ENCODE data around the gene ZBTB47. TPM values are rescaled to one million over a fixed set of nuclear protein-coding genes. Genes with fewer than 3 reads are reported as not detected.
A peak's percentile ranks its signal among the peaks of the same experiment; 100 is the strongest.

The ZBTB47 gene
- polyA plus RNA-seq, 1 donor (not counting 4 experiments of a cell fraction or from before 2014, with no cell fraction given), result 5.1 TPM

DNA sequence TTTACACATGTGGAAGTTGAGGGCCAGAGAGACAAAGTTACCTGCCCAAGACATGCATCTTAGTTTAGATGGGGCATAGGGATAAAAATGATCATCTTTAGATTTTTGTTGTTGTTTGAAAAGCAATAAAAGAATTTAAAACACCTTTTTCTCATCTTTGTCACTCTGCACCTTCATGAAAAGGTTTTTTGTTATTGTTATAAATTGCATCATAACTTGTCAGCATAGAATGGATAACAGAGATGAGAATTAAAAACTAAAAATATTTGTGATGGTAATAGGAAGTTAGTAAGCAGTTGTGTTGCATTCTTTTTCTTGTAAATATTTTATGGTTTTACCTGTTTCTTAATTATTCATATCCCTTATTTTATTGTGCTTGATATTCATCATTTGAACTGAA is 13.4 kb upstream of the ZBTB47 start:
- Histone ChIP-seq H3K27ac (ENCODE audit: control insufficient read depth, insufficient read depth, low read length) (no peak overlapping the region), H2AFZ (ENCODE audit: control insufficient read depth, low read length) (no peak overlapping the region), H3K27me3 (ENCODE audit: control insufficient read depth, extremely low read depth, insufficient read depth, low read length) (no peaks in the 10 kb centered on the region), H3K9me3 (ENCODE audit: control insufficient read depth, low read depth, low read length) (no peaks in the 10 kb centered on the region), H3K79me2 (ENCODE audit: control insufficient read depth, insufficient read depth, low read length) (no peaks in the 10 kb centered on the region), H3K9ac (ENCODE audit: control insufficient read depth, extremely low read depth, insufficient read depth, low read length) (no peak overlapping the region), H3K4me2 (ENCODE audit: control insufficient read depth, extremely low read depth, insufficient read depth, low read depth, low read length) (no peak overlapping the region), H3K4me3 (ENCODE audit: control insufficient read depth in 2 of 3, extremely low read depth in 1 of 3, insufficient read depth in 2 of 3, low read depth in 1 of 3, low read length in 3 of 3) (no peak overlapping the region), H3K9me1 (ENCODE audit: control insufficient read depth, extremely low read depth, insufficient read depth, low read length) (no peaks in the 10 kb centered on the region), H4K20me1 (ENCODE audit: control insufficient read depth, extremely low read depth, insufficient read depth, low read length) (peaks cover 5% of the 10 kb centered on the region), H3K4me1 (ENCODE audit: control insufficient read depth, extremely low read depth, insufficient read depth, low read length) (peaks cover 9% of the 10 kb centered on the region), H3K36me3 (ENCODE audit: control insufficient read depth in 2 of 2, extremely low read depth in 1 of 2, insufficient read depth in 2 of 2, low read length in 2 of 2) (peaks cover 30 to 45% of the 10 kb centered on the region in 2 experiments)
- dilution Hi-C loops (cut with MboI; ENCODE audit: extremely low pct_ligation_motif_present, low sequenced_read_pairs), result no loop called here
- FAIRE-seq, result no peak
- TF ChIP-seq, protein P1, sequence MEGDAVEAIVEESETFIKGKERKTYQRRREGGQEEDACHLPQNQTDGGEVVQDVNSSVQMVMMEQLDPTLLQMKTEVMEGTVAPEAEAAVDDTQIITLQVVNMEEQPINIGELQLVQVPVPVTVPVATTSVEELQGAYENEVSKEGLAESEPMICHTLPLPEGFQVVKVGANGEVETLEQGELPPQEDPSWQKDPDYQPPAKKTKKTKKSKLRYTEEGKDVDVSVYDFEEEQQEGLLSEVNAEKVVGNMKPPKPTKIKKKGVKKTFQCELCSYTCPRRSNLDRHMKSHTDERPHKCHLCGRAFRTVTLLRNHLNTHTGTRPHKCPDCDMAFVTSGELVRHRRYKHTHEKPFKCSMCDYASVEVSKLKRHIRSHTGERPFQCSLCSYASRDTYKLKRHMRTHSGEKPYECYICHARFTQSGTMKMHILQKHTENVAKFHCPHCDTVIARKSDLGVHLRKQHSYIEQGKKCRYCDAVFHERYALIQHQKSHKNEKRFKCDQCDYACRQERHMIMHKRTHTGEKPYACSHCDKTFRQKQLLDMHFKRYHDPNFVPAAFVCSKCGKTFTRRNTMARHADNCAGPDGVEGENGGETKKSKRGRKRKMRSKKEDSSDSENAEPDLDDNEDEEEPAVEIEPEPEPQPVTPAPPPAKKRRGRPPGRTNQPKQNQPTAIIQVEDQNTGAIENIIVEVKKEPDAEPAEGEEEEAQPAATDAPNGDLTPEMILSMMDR (optimal IDR thresholded peaks at IDR 0.05 in 1 of 3, IDR thresholded peaks at IDR 0.05 in 1 of 3, conservative IDR thresholded peaks at IDR 0.05 in 1 of 3; ENCODE audit: extremely low read depth in 1 of 3, insufficient read depth in 2 of 3, low read length in 3 of 3), result no peak
- no peak for TF ChIP-seq EZH2 (IDR thresholded peaks at IDR 0.05; ENCODE audit: low read length)
- no peak for DNase-seq (ENCODE audit: low read depth, low spot score)

DNA sequence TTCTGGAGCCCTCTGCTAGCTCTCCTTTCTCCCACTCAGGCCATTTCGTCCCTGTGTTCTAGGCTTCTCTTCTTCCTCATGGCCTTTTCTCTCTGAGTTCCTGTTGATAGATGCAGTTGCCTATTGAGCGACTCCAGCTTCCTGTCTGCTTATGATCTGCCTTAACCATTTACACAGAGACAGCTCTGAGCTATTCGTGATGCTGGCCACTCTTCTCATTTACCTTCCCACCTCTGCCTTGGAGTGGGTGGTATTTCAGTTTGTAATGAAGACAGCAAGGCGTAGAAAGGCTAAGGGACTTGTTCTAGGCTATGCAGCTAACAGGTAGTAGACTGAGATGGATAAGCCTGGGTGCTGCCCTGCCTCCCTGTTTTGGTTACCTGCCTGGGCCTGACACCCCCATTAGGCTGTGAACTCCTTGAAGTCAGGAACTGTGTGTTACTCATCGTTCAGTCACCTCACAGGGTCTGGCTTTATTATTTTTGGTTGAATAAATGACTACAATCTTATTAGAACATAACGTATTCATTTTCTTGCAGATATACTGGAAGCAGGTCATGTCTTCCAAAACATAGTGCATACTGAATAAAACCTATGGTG is 12.6 kb upstream of the ZBTB47 start:
- DNase-seq (ENCODE audit: low read depth, low spot score) (no peak), FAIRE-seq (peak; percentile 69)
- Histone ChIP-seq H4K20me1 (ENCODE audit: control insufficient read depth, extremely low read depth, insufficient read depth, low read length) (peaks cover 5% of the 10 kb centered on the region), H3K27me3 (ENCODE audit: control insufficient read depth, extremely low read depth, insufficient read depth, low read length) (no peaks in the 10 kb centered on the region), H3K36me3 (ENCODE audit: control insufficient read depth in 2 of 2, extremely low read depth in 1 of 2, insufficient read depth in 2 of 2, low read length in 2 of 2) (peaks cover 31 to 42% of the 10 kb centered on the region in 2 experiments), H3K9ac (ENCODE audit: control insufficient read depth, extremely low read depth, insufficient read depth, low read length) (no peak overlapping the region), H3K4me2 (ENCODE audit: control insufficient read depth, extremely low read depth, insufficient read depth, low read depth, low read length) (no peak overlapping the region), H2AFZ (ENCODE audit: control insufficient read depth, low read length) (no peak overlapping the region), H3K9me1 (ENCODE audit: control insufficient read depth, extremely low read depth, insufficient read depth, low read length) (no peaks in the 10 kb centered on the region), H3K4me3 (ENCODE audit: control insufficient read depth in 2 of 3, extremely low read depth in 1 of 3, insufficient read depth in 2 of 3, low read depth in 1 of 3, low read length in 3 of 3) (no peak overlapping the region), H3K79me2 (ENCODE audit: control insufficient read depth, insufficient read depth, low read length) (no peaks in the 10 kb centered on the region), H3K27ac (ENCODE audit: control insufficient read depth, insufficient read depth, low read length) (no peak overlapping the region), H3K9me3 (ENCODE audit: control insufficient read depth, low read depth, low read length) (no peaks in the 10 kb centered on the region), H3K4me1 (ENCODE audit: control insufficient read depth, extremely low read depth, insufficient read depth, low read length) (peaks cover 9% of the 10 kb centered on the region)
- dilution Hi-C loops (cut with MboI; ENCODE audit: extremely low pct_ligation_motif_present, low sequenced_read_pairs), result no loop called here
- TF ChIP-seq EZH2 (IDR thresholded peaks at IDR 0.05; ENCODE audit: low read length), result no peak
- TF ChIP-seq, protein P1 (optimal IDR thresholded peaks at IDR 0.05 in 1 of 3, IDR thresholded peaks at IDR 0.05 in 1 of 3, conservative IDR thresholded peaks at IDR 0.05 in 1 of 3; ENCODE audit: extremely low read depth in 1 of 3, insufficient read depth in 2 of 3, low read length in 3 of 3), result no peak
